ENCODE data around the gene CHST9.
"Not testable (repeated sequence)": the region's sequence is repeated elsewhere in the genome, so short reads cannot be mapped to it uniquely, and the experiment has no call there.

The CHST9 gene

GRCh38 chr18:27104743-27105142 lies 80.4 kb downstream of the CHST9 start:
- DNase-seq (ENCODE audit: extremely low read depth, low read depth): no peak
- TF ChIP-seq CTCF (IDR thresholded peaks at IDR 0.05; ENCODE audit: low read depth, low read length, missing control alignments): no peak
- H3K4me3 ChIP-seq (replicated peaks; ENCODE audit: low read depth, low read length): no peak overlapping the region

GRCh38 chr18:27094621-27095020 lies 90.5 kb downstream of the CHST9 start:
- H3K4me3 ChIP-seq (replicated peaks; ENCODE audit: low read depth, low read length): no peak overlapping the region
- DNase-seq (ENCODE audit: extremely low read depth, low read depth): no peak
- TF ChIP-seq CTCF (IDR thresholded peaks at IDR 0.05; ENCODE audit: low read depth, low read length, missing control alignments): no peak

- not testable (repeated sequence) for DNase-seq (ENCODE audit: extremely low read depth, low read depth); H3K4me3 ChIP-seq (replicated peaks; ENCODE audit: low read depth, low read length)
Observed at GRCh38 chr18:27093290-27093689, 91.8 kb downstream of the CHST9 start.

GRCh38 chr18:27081701-27082100 lies 103.4 kb downstream of the CHST9 start:
- H3K4me3 ChIP-seq (replicated peaks; ENCODE audit: low read depth, low read length): no peak overlapping the region
- no peak for TF ChIP-seq CTCF (IDR thresholded peaks at IDR 0.05; ENCODE audit: low read depth, low read length, missing control alignments)
- no peak for DNase-seq (ENCODE audit: extremely low read depth, low read depth)

- no peak for DNase-seq (ENCODE audit: extremely low read depth, low read depth)
- H3K4me3 ChIP-seq (replicated peaks; ENCODE audit: low read depth, low read length): no peak overlapping the region
- TF ChIP-seq CTCF (IDR thresholded peaks at IDR 0.05; ENCODE audit: low read depth, low read length, missing control alignments): no peak
Observed at GRCh38 chr18:27075828-27076227, 109.3 kb downstream of the CHST9 start.

- no peak for TF ChIP-seq CTCF (IDR thresholded peaks at IDR 0.05; ENCODE audit: low read depth, low read length, missing control alignments)
- DNase-seq (ENCODE audit: extremely low read depth, low read depth): no peak
- no peak overlapping the region for H3K4me3 ChIP-seq (replicated peaks; ENCODE audit: low read depth, low read length)
Observed at GRCh38 chr18:27073404-27073830, 111.7 kb downstream of the CHST9 start.

- no peak for TF ChIP-seq CTCF (IDR thresholded peaks at IDR 0.05; ENCODE audit: low read depth, low read length, missing control alignments)
- DNase-seq (ENCODE audit: extremely low read depth, low read depth): no peak
- no peak overlapping the region for H3K4me3 ChIP-seq (replicated peaks; ENCODE audit: low read depth, low read length)
Observed at GRCh38 chr18:27064673-27065072, 120.4 kb downstream of the CHST9 start.

All from HFF-Myc (cell line).